Neutrophil (primary cell): Measurements from ENCODE around the gene RPSA.

Experiments
- H3K27ac ChIP-seq: fragments of 200-600 bp; sonication (generic); 2 replicates; pipeline ENCODE4 v1.5.1; 2016; ENCODE audit warnings: mild to moderate bottlenecking, moderate library complexity
- H3K27me3 ChIP-seq: fragments of 200-600 bp; sonication (generic); 2 replicates; pipeline ENCODE4 v1.6.0; 2016; ENCODE audit warnings: mild to moderate bottlenecking
- H3K36me3 ChIP-seq: fragments of 200-600 bp; sonication (generic); 2 replicates; pipeline ENCODE4 v1.5.1; 2017
- H3K4me1 ChIP-seq, 2 experiments: fragments of 200-600 bp in 1 of 2; sonication (generic) in 1 of 2; 1 replicate in 1 of 2; 2 replicates in 1 of 2; pipeline versions ENCODE4 v1.5.1 to v1.6.1; 2013 to 2016; ENCODE audit warnings: low read depth in 1 of 2, low read length in 1 of 2, mild to moderate bottlenecking in 1 of 2, moderate library complexity in 1 of 2; ENCODE audit not compliant: control insufficient read depth in 1 of 2, insufficient read depth in 1 of 2
- H3K4me3 ChIP-seq, 2 experiments: fragments of 200-600 bp in 1 of 2; sonication (generic) in 1 of 2; 1 replicate in 1 of 2; 2 replicates in 1 of 2; pipeline ENCODE4 v1.5.1; 2013 to 2016; ENCODE audit warnings: low read depth in 1 of 2, low read length in 1 of 2, mild to moderate bottlenecking in 1 of 2, moderate library complexity in 1 of 2
- H3K9me3 ChIP-seq: fragments of 200-600 bp; sonication (generic); 2 replicates; pipeline ENCODE4 v1.5.1; 2016
- CTCF ChIP-seq: fragments of 200-600 bp; sonication (generic); IDR thresholded peaks from 2 replicates; pipeline ENCODE4 v1.5.1; 2016; ENCODE audit warnings: antibody characterized with exemption

RPSA gene

GRCh38 chr3:39419742-39420315, 13.3 kb downstream of the RPSA start:
- Histone ChIP-seq H3K36me3 (no peaks in the 10 kb centered on the region), H3K4me1 (no peaks in the 10 kb centered on the region), H3K9me3 (no peaks in the 10 kb centered on the region), H3K27me3 (no peaks in the 10 kb centered on the region), H3K4me3 (no peak overlapping the region), H3K27ac (no peak overlapping the region)
- TF ChIP-seq CTCF, result no peak

- H3K27ac ChIP-seq, result no peak overlapping the region
Observed at GRCh38 chr3:39420543-39420942, 14.0 kb downstream of the RPSA start.

GRCh38 chr3:39423436-39423970, 17.0 kb downstream of the RPSA start:
- Histone ChIP-seq H3K4me1 (no peaks in the 10 kb centered on the region), H3K9me3 (no peaks in the 10 kb centered on the region), H3K4me3 (no peak overlapping the region), H3K27ac (no peak overlapping the region), H3K27me3 (peaks cover 1% of the 10 kb centered on the region), H3K36me3 (no peaks in the 10 kb centered on the region)
- TF ChIP-seq CTCF, result no peak

More at GRCh38 chr3:39420543-39420942, 14.0 kb downstream of the RPSA start:
- Histone ChIP-seq H3K9me3 (no peaks in the 10 kb centered on the region), H3K4me3 (no peak overlapping the region), H3K36me3 (no peaks in the 10 kb centered on the region), H3K27me3 (no peaks in the 10 kb centered on the region), H3K4me1 (no peaks in the 10 kb centered on the region)
- TF ChIP-seq CTCF, result no peak

GRCh38 chr3:39426312-39426711, 19.8 kb downstream of the RPSA start:
- no peak for TF ChIP-seq CTCF
- H3K9me3 ChIP-seq, result no peaks in the 10 kb centered on the region

GRCh38 chr3:39427506-39427905, 21.0 kb downstream of the RPSA start:
- no peak for TF ChIP-seq CTCF

More at GRCh38 chr3:39426312-39426711, 19.8 kb downstream of the RPSA start:
- H3K4me1 ChIP-seq, result no peaks in the 10 kb centered on the region
- no peaks in the 10 kb centered on the region for H3K36me3 ChIP-seq
- H3K27ac ChIP-seq, result no peak overlapping the region
- no peak overlapping the region for H3K4me3 ChIP-seq
- H3K27me3 ChIP-seq, result peaks cover 18% of the 10 kb centered on the region

More at GRCh38 chr3:39427506-39427905, 21.0 kb downstream of the RPSA start:
- H3K36me3 ChIP-seq, result no peaks in the 10 kb centered on the region
- no peaks in the 10 kb centered on the region for H3K9me3 ChIP-seq
- H3K4me3 ChIP-seq, result no peak overlapping the region
- H3K4me1 ChIP-seq, result no peaks in the 10 kb centered on the region
- peaks cover 18% of the 10 kb centered on the region for H3K27me3 ChIP-seq
- H3K27ac ChIP-seq, result no peak overlapping the region
